MV-4-11 (cell line): Measurements from ENCODE around the gene LENG1.
"Not testable (repeated sequence)": the region's sequence is repeated elsewhere in the genome, so short reads cannot be mapped to it uniquely, and the experiment has no call there.

ENCODE experiments used
- DNase-seq: peaks from one replicate; lab custom pipeline; 2025; lab: John Stamatoyannopoulos, UW

The LENG1 gene

GRCh38 chr19:54189735-54190502 lies 30.4 kb upstream of the LENG1 start:
- peak; percentile 100 for DNase-seq

- DNase-seq, result no peak
Observed at GRCh38 chr19:54189145-54189734, 29.7 kb upstream of the LENG1 start, which contains the start of gene MBOAT7. TSS of gene MBOAT7 (minus strand) at chr19:54189580. CDS start at chr19:54188508, 1,072 bp downstream.

GRCh38 chr19:54188215-54188871 lies 28.8 kb upstream of the LENG1 start:
- peak; percentile 82 for DNase-seq

DNA sequence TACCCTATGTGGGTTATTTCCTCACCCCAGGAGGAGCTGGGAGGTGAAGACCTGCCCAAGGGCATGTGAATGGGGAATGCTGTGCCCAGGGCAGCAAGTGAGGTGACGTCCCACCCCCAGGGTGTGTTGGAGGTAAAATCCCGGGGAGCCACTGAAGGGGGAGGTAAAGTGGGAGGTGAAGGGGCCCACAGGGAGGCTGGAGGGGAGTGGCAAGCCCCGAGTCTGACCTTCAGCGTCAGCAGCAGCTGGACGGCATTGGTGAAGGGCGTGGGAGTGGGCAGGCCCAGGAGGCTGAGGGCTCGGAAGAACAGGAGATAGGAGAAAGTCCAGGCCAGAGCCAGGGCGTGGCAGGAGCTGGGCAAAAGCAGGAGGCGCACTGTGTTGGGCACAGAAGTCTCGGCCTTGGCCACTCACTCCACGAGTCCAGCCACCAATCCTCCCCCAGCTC lies 27.4 kb upstream of the LENG1 start:
- DNase-seq, result no peak

- DNase-seq, result no peak
Observed at GRCh38 chr19:54186351-54186750, 26.8 kb upstream of the LENG1 start.

DNA sequence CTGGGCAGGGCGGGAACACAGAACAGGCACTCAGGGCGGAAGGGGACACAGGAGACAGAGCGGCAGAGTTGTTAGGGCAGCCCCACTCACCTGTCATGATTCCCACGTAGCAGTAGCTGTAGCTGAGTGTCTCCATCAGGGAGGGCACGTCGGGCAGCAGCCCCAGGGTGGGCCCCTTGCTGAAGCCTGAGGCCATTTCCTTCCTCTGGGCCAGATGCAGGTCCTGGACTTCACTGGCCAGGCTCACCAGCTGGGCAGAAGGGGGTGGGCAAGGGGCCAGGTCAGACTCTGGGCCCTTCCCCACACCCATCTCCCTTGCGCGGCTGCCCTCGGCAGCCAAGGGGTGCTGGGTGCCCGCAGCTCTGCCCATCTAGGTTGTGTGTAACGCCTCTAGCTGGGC lies 23.9 kb upstream of the LENG1 start:
- DNase-seq, result no peak

GRCh38 chr19:54181894-54182293 lies 22.4 kb upstream of the LENG1 start:
- not testable (repeated sequence) for DNase-seq

- DNase-seq, result no peak
Observed at GRCh38 chr19:54180691-54181091, 21.2 kb upstream of the LENG1 start.

DNA sequence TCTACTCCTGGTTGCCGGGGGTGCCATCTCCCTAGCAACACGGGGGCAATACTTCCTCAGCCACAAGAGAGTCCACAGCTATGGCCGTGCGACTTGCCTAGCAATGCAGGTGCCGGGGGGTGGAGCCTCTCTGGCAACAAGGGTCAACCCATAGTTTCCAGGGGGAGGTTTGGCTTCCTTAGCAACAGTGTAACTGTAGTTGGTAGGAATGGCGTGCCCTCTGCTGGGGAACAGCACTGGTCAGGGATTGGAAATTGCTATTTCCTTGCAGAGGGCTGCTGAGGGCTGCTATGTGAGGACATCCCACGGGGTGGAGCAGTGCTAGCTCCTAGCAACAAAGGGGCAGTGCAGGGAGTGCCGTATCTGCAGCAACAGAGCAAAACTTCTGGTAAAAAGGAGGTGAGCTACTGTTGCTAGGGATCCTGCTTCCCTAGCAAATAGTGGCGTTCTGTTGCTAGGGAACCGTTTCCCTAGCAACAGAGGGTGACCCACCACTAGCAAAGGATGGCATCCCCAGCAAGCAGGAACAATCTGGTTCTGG lies 20.5 kb upstream of the LENG1 start:
- DNase-seq, result peak; percentile 81

DNA sequence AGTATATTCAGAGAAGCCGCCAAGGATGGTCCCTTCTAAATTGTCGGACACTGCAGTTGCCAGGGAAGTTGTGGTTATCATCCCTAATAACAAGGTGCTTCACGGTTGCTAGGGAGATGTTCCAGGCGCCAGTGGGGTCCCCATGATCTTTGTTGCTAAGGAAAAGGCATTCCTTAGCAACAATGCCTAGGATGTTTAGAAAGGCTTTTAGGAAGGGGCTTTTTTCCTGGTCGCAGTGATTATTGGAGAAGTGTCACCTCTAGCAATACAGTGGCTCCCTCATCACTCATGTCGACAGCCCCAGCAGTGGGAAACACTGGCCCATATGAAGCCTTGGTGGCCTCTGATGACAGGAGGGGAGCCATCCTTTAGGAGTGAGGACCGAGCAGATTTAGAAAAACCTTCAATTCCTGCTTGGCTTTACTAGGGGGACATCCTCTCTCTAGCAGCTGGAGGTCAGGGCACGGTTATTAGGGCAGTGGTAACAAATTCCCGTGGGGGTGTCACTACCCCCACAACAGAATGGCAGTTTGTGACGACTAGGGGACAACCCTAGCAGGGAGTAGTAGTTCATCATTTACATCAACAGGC lies 19.8 kb upstream of the LENG1 start:
- no peak for DNase-seq

GRCh38 chr19:54178581-54179261 lies 19.2 kb upstream of the LENG1 start:
- DNase-seq, result no peak

DNA sequence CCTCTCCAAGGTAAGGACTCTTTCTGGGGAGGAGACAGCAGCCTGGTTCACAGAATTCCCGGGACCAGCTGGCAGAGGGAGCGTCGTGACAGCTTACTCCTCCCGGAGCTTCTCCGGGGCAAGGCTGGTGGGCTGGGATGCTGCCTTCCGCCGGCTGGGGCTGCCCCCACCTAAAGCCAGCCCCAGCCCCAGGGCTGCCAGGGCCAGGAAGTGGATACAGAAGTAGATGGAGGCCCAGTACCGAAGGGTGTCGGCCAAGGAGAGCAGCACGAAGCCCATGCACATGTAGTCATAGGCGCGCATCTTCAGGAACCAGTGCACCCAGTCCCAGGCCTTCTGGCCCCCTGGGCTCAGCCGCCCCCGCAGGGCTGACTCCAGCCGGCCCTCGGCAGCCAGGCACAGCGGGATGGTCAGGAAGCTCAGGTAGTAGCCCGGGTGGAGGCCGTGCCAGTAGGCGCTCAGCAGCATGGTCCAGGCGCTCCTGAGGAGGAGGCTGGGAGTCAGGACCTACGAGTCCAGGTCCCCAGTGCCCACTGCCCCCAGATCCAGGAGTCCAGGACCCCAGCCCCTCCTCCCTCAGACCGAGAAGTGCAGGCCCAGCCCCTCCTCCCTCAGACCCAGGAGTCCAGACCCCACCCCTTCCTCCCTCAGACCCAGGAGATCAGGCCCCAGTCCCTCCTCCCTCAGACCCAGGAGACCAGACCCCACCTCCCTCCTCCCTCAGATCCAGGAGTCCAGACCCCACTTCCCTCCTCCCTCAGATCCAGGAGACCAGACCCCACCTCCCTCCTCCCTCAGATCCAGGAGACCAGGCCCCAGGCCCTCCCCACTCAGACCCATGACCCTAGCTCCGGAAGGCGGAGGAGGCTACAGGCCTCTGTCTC lies 14.7 kb upstream of the LENG1 start:
- no peak for DNase-seq

DNA sequence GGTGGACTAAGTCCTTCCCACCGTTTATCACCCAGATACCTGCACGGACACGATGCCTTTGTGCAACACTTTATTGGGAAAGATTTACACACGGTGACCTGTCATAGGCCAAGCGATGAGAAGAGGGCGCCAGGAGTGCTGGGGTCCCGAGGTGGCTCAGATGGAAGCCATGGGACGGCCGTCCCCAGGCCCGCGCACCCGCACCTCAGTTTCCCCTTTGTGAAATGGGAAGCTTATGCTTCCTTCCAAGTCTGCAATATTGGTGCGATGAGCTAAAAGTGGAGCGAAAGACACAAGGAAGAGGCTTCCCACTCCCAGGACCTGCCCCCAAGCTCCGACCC lies 13.8 kb upstream of the LENG1 start:
- no peak for DNase-seq

DNA sequence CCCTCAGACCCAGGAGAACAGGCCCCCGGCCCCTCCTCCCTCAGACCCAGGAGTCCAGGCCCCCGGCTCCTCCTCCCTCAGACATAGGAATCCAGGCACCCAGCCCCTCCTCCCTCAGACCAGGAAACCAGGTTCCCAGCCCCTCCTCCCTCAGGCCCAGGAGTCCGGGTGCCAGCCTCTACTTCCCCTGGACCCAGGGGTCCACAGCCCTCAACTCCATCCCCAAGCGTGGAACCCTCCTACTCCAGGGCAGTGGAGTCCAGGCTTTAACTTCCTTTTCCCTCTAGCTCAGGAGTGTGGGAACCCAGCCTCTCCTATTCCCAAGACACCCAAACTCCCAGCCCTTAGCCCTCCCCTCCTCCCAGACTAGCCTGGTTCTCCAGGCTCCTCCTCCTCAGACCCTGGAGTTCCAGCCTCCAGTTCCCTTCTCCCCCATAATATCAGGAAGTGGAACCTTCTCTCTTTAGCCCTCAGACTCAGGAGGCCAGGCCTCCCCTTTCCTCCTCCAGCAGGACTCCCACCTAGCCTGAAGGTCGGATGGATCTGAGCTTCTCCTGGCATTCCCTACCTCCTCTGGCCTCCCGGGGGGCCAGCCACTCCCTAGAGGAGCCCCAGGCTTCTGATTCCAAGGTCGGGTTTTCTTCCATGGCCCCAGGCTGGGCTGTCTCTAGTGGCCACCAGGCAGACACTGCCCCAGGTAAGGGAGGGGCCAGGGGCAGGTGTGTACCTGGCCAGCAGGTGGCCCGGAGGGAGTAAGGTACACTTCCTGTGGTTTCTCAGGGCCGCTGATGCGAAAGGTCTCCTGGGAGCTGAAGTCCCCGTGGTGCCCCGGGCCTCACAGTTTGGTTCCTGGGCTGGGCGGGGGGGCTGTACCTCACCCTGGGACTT lies 13.2 kb upstream of the LENG1 start, which contains the start of gene TMC4:
TMC4 (minus strand) TSS at position 690 of the 888 bp plus-strand sequence; CDS start at position 647, 43 bp downstream.
- peak; percentile 19 for DNase-seq

DNA sequence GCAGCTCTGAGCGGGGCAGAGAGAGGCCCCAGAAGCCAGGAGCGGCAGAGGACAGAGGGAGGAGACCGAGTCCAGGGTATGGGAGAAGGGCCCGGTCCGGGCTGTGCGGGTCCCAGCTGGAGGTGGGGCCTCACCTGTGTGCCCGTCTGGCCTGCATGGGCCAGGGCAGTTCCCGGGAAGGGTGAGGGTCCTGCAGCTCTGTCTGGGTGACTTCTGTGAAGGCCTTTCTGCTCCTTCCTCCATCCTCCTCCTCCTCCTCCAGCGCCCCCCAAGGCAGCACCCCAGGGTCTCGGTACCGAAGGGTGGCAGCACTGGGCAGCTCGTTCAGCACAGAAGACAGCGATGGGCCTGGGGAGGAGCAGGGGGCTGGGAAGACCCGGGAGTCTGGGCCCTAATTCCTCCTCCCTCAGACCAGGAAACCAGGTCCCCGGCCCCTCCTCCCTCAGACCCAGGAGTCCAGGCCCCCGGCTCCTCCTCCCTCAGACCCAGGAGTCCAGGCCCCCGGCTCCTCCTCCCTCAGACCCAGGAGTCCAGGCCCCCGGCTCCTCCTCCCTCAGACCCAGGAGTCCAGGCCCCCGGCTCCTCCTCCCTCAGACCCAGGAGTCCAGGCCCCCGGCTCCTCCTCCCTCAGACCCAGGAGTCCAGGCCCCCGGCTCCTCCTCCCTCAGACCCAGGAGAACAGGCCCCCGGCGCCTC lies 12.4 kb upstream of the LENG1 start:
- DNase-seq, result not testable (repeated sequence)

GRCh38 chr19:54169149-54169740 lies 9.7 kb upstream of the LENG1 start:
- no peak for DNase-seq

DNA sequence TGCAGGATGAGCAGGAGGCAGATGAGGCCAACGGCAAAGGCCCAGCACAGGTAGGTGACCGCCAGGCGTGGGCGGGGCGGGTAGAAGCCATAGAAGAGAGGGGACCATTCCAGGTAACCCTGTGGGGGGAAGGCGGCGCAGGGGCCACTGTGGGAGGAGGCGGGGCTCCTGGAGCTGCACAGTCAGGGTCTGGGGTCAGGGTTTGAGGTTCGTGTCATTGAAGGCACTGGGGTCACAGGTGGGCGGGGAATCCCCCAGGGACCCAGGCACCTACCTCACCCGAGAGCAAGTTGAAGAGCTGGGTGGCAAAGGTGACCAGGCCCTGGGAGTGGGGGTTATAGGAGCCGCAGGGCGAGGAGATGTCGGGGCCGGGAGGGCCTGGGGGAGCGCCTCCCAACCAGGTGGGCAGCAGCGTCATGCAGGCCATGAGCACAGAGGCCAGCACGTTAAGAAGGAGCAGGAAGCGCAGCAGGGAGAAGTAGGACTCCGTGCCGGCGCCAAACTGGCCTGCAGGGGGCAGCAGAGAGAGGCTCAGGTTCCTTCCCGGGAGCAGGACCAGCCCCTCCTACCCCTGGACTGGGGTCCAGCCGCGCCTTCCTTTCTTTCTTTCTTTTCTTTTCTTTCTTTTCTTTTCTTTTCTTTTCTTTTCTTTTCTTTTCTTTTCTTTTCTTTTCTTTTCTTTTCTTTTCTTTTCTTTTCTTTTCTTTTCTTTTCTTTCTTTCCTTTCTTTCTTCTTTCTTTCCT lies 8.8 kb upstream of the LENG1 start:
- peak; percentile 88 for DNase-seq

- no peak for DNase-seq
Observed at GRCh38 chr19:54165222-54165621, 5.7 kb upstream of the LENG1 start.
